OCI-LY3 (cell line): ENCODE data around the gene PHF19.
A peak's percentile ranks its signal among the peaks of the same experiment; 100 is the strongest.

Source experiments
- H2AFZ ChIP-seq: fragments of 200-600, 300-600 bp; shearing (Covaris generic); 2 replicates; pipeline ENCODE4 v1.6.0; 2014; ENCODE audit warnings: antibody characterized with exemption, low read depth, low read length
- H3K27ac ChIP-seq: fragments of 200-600, 300-600 bp; sonication (generic); 2 replicates; pipeline ENCODE4 v1.5.1; 2014; ENCODE audit warnings: mild to moderate bottlenecking, low read length, moderate library complexity, mixed read lengths
- H3K27me3 ChIP-seq: fragments of 200-600, 300-600 bp; sonication (generic); 2 replicates; pipeline ENCODE4 v1.6.1; 2014; ENCODE audit warnings: low read depth, low read length, mixed read lengths
- H3K36me3 ChIP-seq: fragments of 200-600, 300-600 bp; sonication (generic); replicated peaks from 2 replicates; pipeline ENCODE3; 2014; ENCODE audit warnings: low read depth, low read length, mixed read lengths
- H3K4me1 ChIP-seq: fragments of 300-600, 200-600 bp; sonication (generic); 2 replicates; pipeline ENCODE4 v1.6.1; 2014; ENCODE audit warnings: low read length, mixed read lengths
- H3K4me2 ChIP-seq: fragments of 200-600, 300-600 bp; sonication (generic); 2 replicates; pipeline ENCODE4 v1.6.1; 2014; ENCODE audit warnings: low read length, mixed read lengths
- H3K4me3 ChIP-seq: fragments of 300-600, 200-600 bp; sonication (generic); 2 replicates; pipeline ENCODE4 v1.5.1; 2014; ENCODE audit warnings: antibody characterized with exemption, mild to moderate bottlenecking, low read length, moderate library complexity
- H3K79me2 ChIP-seq: fragments of 300-600, 200-600 bp; shearing (Covaris generic); 2 replicates; pipeline ENCODE4 v1.6.1; 2014; ENCODE audit warnings: mild to moderate bottlenecking, low read length, mixed read lengths
- H3K9ac ChIP-seq: fragments of 300-600, 200-600 bp; shearing (Covaris generic); 2 replicates; pipeline ENCODE4 v1.6.0; 2014; ENCODE audit warnings: mild to moderate bottlenecking, low read length, moderate library complexity
- H3K9me3 ChIP-seq: fragments of 200-600, 300-600 bp; shearing (Covaris generic); 2 replicates; pipeline ENCODE4 v1.6.1; 2014; ENCODE audit warnings: low read length, mixed read lengths; ENCODE audit not compliant: insufficient read depth
- H4K20me1 ChIP-seq: fragments of 200-600, 300-600 bp; sonication (generic); 2 replicates; pipeline ENCODE4 v1.6.1; 2016; ENCODE audit warnings: low read length, mixed read lengths; ENCODE audit not compliant: insufficient read depth
- CTCF ChIP-seq: fragments of 200-600, 300-600 bp; sonication (generic); IDR thresholded peaks from 2 replicates; pipeline ENCODE4 v1.5.1; 2014; ENCODE audit warnings: antibody characterized with exemption, low read length, low read depth
- EZH2phosphoT487 ChIP-seq: fragments of 200-600 bp; shearing (Covaris generic); IDR thresholded peaks from 2 replicates; pipeline ENCODE4 v1.6.1; 2018; ENCODE audit warnings: antibody characterized with exemption, mixed run types, low read depth

Gene PHF19

GRCh38 chr9:120902569-120903535, 25.9 kb upstream of the PHF19 start:
- Histone ChIP-seq H4K20me1 (0 out of 2 replicates have a peak, but pooled peaks cover 3% of the 10 kb centered on the region), H3K4me1 (peaks cover 38% of the 10 kb centered on the region), H3K27ac (peak overlapping the region; percentile 49), H3K9me3 (no peaks in the 10 kb centered on the region), H3K4me3 (no peak overlapping the region), H3K4me2 (no peak overlapping the region), H3K79me2 (no peaks in the 10 kb centered on the region), H3K36me3 (peaks cover 54% of the 10 kb centered on the region), H3K27me3 (no peaks in the 10 kb centered on the region), H3K9ac (no peak overlapping the region), H2AFZ (no peak overlapping the region)
- TF ChIP-seq CTCF (no peak), EZH2phosphoT487 (no peak)

- H3K27me3 ChIP-seq: no peaks in the 10 kb centered on the region
- no peak overlapping the region for H3K4me2 ChIP-seq
- TF ChIP-seq CTCF (no peak), EZH2phosphoT487 (no peak)
- peaks cover 48% of the 10 kb centered on the region for H3K36me3 ChIP-seq
- H2AFZ ChIP-seq: no peak overlapping the region
- no peaks in the 10 kb centered on the region for H3K9me3 ChIP-seq
- no peak overlapping the region for H3K4me3 ChIP-seq
- peak overlapping the region; percentile 45 for H3K27ac ChIP-seq
- H3K79me2 ChIP-seq: no peaks in the 10 kb centered on the region
- peaks cover 47% of the 10 kb centered on the region for H3K4me1 ChIP-seq
- no peak overlapping the region for H3K9ac ChIP-seq
- H4K20me1 ChIP-seq: 0 out of 2 replicates have a peak, but pooled peaks cover 3% of the 10 kb centered on the region
Observed at GRCh38 chr9:120901755-120902568, 25.0 kb upstream of the PHF19 start.

GRCh38 chr9:120900824-120901223, 23.8 kb upstream of the PHF19 start:
- Histone ChIP-seq H3K4me3 (no peak overlapping the region), H3K4me1 (peaks cover 55% of the 10 kb centered on the region), H2AFZ (no peak overlapping the region), H3K79me2 (no peaks in the 10 kb centered on the region), H4K20me1 (0 out of 2 replicates have a peak, but pooled peaks cover 3% of the 10 kb centered on the region), H3K36me3 (peaks cover 43% of the 10 kb centered on the region), H3K27ac (no peak overlapping the region), H3K9ac (no peak overlapping the region), H3K4me2 (no peak overlapping the region), H3K27me3 (no peaks in the 10 kb centered on the region), H3K9me3 (no peaks in the 10 kb centered on the region)
- TF ChIP-seq CTCF: no peak
- TF ChIP-seq EZH2phosphoT487: no peak
